H9 (cell line): ENCODE results near the gene SMIM13. TPM values are rescaled to one million over a fixed set of nuclear protein-coding genes. Genes with fewer than 3 reads are reported as not detected.

ENCODE experiments used
- DNase-seq: peaks from one replicate; pipeline ENCODE4 v3.0.0-alpha.2; 2017
- H2AFZ ChIP-seq: one replicate; pipeline ENCODE4 v1.6.1; 2013; ENCODE audit warnings: mild to moderate bottlenecking, low read length, control low read depth, moderate library complexity
- H2AK5ac ChIP-seq: 2 replicates; pipeline ENCODE4 v1.6.1; 2013; ENCODE audit warnings: low read length, control low read depth, mixed read lengths; ENCODE audit not compliant: insufficient read length
- H2BK120ac ChIP-seq: one replicate; pipeline ENCODE4 v1.6.1; 2013; ENCODE audit warnings: low read depth, mild to moderate bottlenecking, low read length, control low read depth, inconsistent platforms; ENCODE audit not compliant: poor library complexity, severe bottlenecking
- H2BK12ac ChIP-seq: 2 replicates; pipeline ENCODE4 v1.6.1; 2013; ENCODE audit warnings: low read length, control low read depth, mixed read lengths, low read depth; ENCODE audit not compliant: insufficient read length
- H2BK15ac ChIP-seq: 2 replicates; pipeline ENCODE4 v1.6.1; 2013; ENCODE audit warnings: low read depth, low read length, control low read depth
- H2BK20ac ChIP-seq: one replicate; pipeline ENCODE4 v1.6.1; 2013; ENCODE audit warnings: low read depth, mild to moderate bottlenecking, low read length, control low read depth, inconsistent platforms; ENCODE audit not compliant: poor library complexity, severe bottlenecking
- H2BK5ac ChIP-seq: 2 replicates; pipeline ENCODE4 v1.6.1; 2013; ENCODE audit warnings: low read length, control low read depth, mixed read lengths; ENCODE audit not compliant: insufficient read length
- H3K14ac ChIP-seq: 2 replicates; pipeline ENCODE4 v1.6.1; 2013; ENCODE audit warnings: low read length, control low read depth; ENCODE audit not compliant: insufficient read depth
- H3K18ac ChIP-seq: 2 replicates; pipeline ENCODE4 v1.6.1; 2013; ENCODE audit warnings: low read depth, mild to moderate bottlenecking, mixed read lengths, low read length, control low read depth; ENCODE audit not compliant: insufficient read length
- H3K23ac ChIP-seq: 2 replicates; pipeline ENCODE4 v1.6.1; 2013; ENCODE audit warnings: low read length, control low read depth, mixed read lengths, low read depth; ENCODE audit not compliant: insufficient read length
- H3K23me2 ChIP-seq: 2 replicates; pipeline ENCODE4 v1.6.1; 2013; ENCODE audit warnings: low read depth, mild to moderate bottlenecking, mixed read lengths, low read length, control low read depth; ENCODE audit not compliant: insufficient read length, poor library complexity, severe bottlenecking
- H3K27ac ChIP-seq: 2 replicates; pipeline ENCODE4 v1.5.1; 2013; ENCODE audit warnings: low read length, control low read depth, mixed read lengths, low read depth; ENCODE audit not compliant: insufficient read length
- H3K27me3 ChIP-seq: 2 replicates; pipeline ENCODE4 v1.6.1; 2013; ENCODE audit warnings: low read length, control low read depth, inconsistent platforms; ENCODE audit not compliant: insufficient read depth
- H3K4ac ChIP-seq: 2 replicates; pipeline ENCODE4 v1.6.1; 2013; ENCODE audit warnings: low read depth, mild to moderate bottlenecking, control low read depth, inconsistent platforms, low read length, moderate library complexity
- H3K4me1 ChIP-seq: 2 replicates; pipeline ENCODE4 v1.6.1; 2013; ENCODE audit warnings: low read length, control low read depth, inconsistent platforms; ENCODE audit not compliant: insufficient read depth
- H3K4me2 ChIP-seq: 2 replicates; pipeline ENCODE4 v1.6.1; 2013; ENCODE audit warnings: low read length, control low read depth, mixed read lengths; ENCODE audit not compliant: insufficient read length, insufficient read depth
- H3K56ac ChIP-seq: 2 replicates; pipeline ENCODE4 v1.6.1; 2013; ENCODE audit warnings: low read depth, mild to moderate bottlenecking, mixed read lengths, low read length, control low read depth; ENCODE audit not compliant: insufficient read length
- H3K79me1 ChIP-seq: 2 replicates; pipeline ENCODE4 v1.6.1; 2013; ENCODE audit warnings: low read depth, mild to moderate bottlenecking, moderate library complexity, low read length, control low read depth, inconsistent platforms; ENCODE audit not compliant: insufficient read depth, poor library complexity, severe bottlenecking
- H3K79me2 ChIP-seq: 2 replicates; pipeline ENCODE4 v1.6.1; 2013; ENCODE audit warnings: low read length, control low read depth, inconsistent platforms; ENCODE audit not compliant: insufficient read depth
- H3K9ac ChIP-seq: 2 replicates; pipeline ENCODE4 v1.6.1; 2013; ENCODE audit warnings: low read length, control low read depth, mixed read lengths; ENCODE audit not compliant: insufficient read length; ENCODE audit errors: extremely low read depth
- H3K9me3 ChIP-seq: one replicate; pipeline ENCODE4 v1.6.1; 2013; ENCODE audit warnings: low read depth, low read length, inconsistent platforms; ENCODE audit not compliant: control insufficient read depth
- H3T11ph ChIP-seq: one replicate; pipeline ENCODE4 v1.6.1; 2013; ENCODE audit warnings: mild to moderate bottlenecking, low read length, control low read depth, inconsistent platforms
- H4K20me1 ChIP-seq: one replicate; pipeline ENCODE4 v1.6.1; 2013; ENCODE audit not compliant: control insufficient read depth, insufficient read length, insufficient read depth
- H4K5ac ChIP-seq: 2 replicates; pipeline ENCODE4 v1.6.1; 2013; ENCODE audit warnings: low read depth, mild to moderate bottlenecking, mixed read lengths, low read length, control low read depth; ENCODE audit not compliant: insufficient read length
- H4K8ac ChIP-seq: replicated peaks from 2 replicates; pipeline ENCODE4 v1.6.1; 2013; ENCODE audit warnings: low read length, control low read depth, mixed read lengths, low read depth; ENCODE audit not compliant: insufficient read length
- H4K91ac ChIP-seq: 2 replicates; pipeline ENCODE4 v1.6.1; 2013; ENCODE audit warnings: low read depth, mild to moderate bottlenecking, moderate library complexity, mixed read lengths, low read length, control low read depth; ENCODE audit not compliant: insufficient read length
- H3K27ac Mint-ChIP-seq, 3 experiments: 2 replicates in 2 of 3; 3 replicates in 1 of 3; pipeline ENCODE4 v1.8.0; 2020 to 2021; ENCODE audit warnings: mixed read lengths in 3 of 3, mild to moderate bottlenecking in 1 of 3, moderate library complexity in 1 of 3
- H3K27me3 Mint-ChIP-seq: 2 replicates; pipeline ENCODE4 v1.8.0; 2021; ENCODE audit warnings: low read depth, mild to moderate bottlenecking, moderate library complexity, mixed read lengths
- H3K36me3 Mint-ChIP-seq, 3 experiments: 2 replicates in 2 of 3; 3 replicates in 1 of 3; pipeline ENCODE4 v1.8.0; 2020 to 2021; ENCODE audit warnings: low read depth in 3 of 3, mixed read lengths in 3 of 3; ENCODE audit not compliant: insufficient read depth in 1 of 3
- H3K4me1 Mint-ChIP-seq, 2 experiments: 2 replicates each; pipeline ENCODE4 v1.8.0; 2020; ENCODE audit warnings: mixed read lengths in 2 of 2
- H3K4me3 Mint-ChIP-seq, 2 experiments: 2 replicates in 1 of 2; 3 replicates in 1 of 2; pipeline ENCODE4 v1.8.0; 2020 to 2021; ENCODE audit warnings: mild to moderate bottlenecking in 2 of 2, mixed read lengths in 2 of 2, moderate library complexity in 1 of 2
- H3K9me3 Mint-ChIP-seq, 2 experiments: 2 replicates in 1 of 2; 3 replicates in 1 of 2; pipeline ENCODE4 v1.8.0; 2020; ENCODE audit warnings: mild to moderate bottlenecking in 2 of 2, mixed read lengths in 2 of 2, moderate library complexity in 1 of 2
- WGBS: extraction: QIAGEN DNeasy Blood & Tissue Kit; methylation state at CpG from one replicate; pipeline ENCODE4 v1.1.7; 2013; ENCODE audit warnings: missing lambda C conversion rate, low lambda C conversion rate, mixed read lengths; ENCODE audit not compliant: insufficient read length; ENCODE audit errors: extremely low coverage; 5-methylcytosine and 5-hydroxymethylcytosine counted together
- total RNA-seq: library from RNA; stranded (reverse); gene quantifications from 2 replicates; pipeline ENCODE4 v1.2.1, GENCODE V29; 2021
- TF ChIP-seq, protein P1 (sequence below): fragments of 200-600 bp; sonication (generic); conservative IDR thresholded peaks from 3 replicates; pipeline ENCODE4 v1.8.0; 2021; ENCODE audit warnings: antibody characterized with exemption, mild to moderate bottlenecking

SMIM13 gene
- total RNA-seq, 1 experiment from 2014 or later = 10.6 TPM

DNA sequence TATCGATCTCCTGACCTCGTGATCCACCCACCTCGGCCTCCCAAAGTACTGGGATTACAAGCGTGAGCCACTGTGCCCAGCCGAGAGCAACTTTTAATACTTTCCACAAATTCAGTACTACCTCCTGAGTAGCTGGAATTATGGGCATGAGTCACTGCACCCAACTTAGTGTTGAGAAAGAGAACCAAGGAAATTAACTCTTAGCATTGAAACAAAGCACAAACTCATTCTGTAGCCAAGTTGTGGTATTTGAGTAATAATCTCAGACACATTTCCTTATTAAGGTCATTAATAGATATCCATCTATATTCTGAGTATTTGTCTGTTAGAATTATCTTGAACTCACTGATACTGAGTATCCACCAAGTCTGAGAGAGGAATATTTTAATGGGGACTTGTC lies 35.2 kb upstream of the SMIM13 start:
- no peaks in the 10 kb centered on the region for H3K23me2 ChIP-seq
- WGBS = no CpG with 5 or more reads among the region's 5 CpGs
- no peak overlapping the region for H2BK5ac ChIP-seq
- H3K9me3 ChIP-seq = no peaks in the 10 kb centered on the region
- no peak overlapping the region for H3K18ac ChIP-seq
- no peak overlapping the region for H3T11ph ChIP-seq
- DNase-seq = no peak
- no peak overlapping the region for H2AK5ac ChIP-seq
- H3K9ac ChIP-seq = no peak overlapping the region
- H3K4me1 ChIP-seq = no peaks in the 10 kb centered on the region
- H2BK20ac ChIP-seq = no peak overlapping the region
- Mint-ChIP-seq H3K4me3 (no peak overlapping the region), H3K36me3 (no peaks in the 10 kb centered on the region), H3K27ac (no peak overlapping the region), H3K27me3 (no peaks in the 10 kb centered on the region; the same call in 1 of the 2 replicates), H3K4me1 (no peaks in the 10 kb centered on the region), H3K9me3 (no peaks in the 10 kb centered on the region)
- H3K14ac ChIP-seq = no peak overlapping the region
- H3K27ac ChIP-seq = no peak overlapping the region
- H2BK12ac ChIP-seq = no peak overlapping the region
- H3K79me2 ChIP-seq = no peaks in the 10 kb centered on the region
- H2BK120ac ChIP-seq = no peak overlapping the region
- no peak overlapping the region for H4K91ac ChIP-seq
- H3K27me3 ChIP-seq = no peaks in the 10 kb centered on the region
- H4K8ac ChIP-seq = no peak overlapping the region
- no peaks in the 10 kb centered on the region for H4K20me1 ChIP-seq
- no peak overlapping the region for H3K23ac ChIP-seq
- H3K56ac ChIP-seq = no peak overlapping the region
- H3K4ac ChIP-seq = no peak overlapping the region
- H3K4me2 ChIP-seq = no peak overlapping the region
- H2BK15ac ChIP-seq = no peak overlapping the region
- H4K5ac ChIP-seq = no peak overlapping the region
- TF ChIP-seq, protein P1, sequence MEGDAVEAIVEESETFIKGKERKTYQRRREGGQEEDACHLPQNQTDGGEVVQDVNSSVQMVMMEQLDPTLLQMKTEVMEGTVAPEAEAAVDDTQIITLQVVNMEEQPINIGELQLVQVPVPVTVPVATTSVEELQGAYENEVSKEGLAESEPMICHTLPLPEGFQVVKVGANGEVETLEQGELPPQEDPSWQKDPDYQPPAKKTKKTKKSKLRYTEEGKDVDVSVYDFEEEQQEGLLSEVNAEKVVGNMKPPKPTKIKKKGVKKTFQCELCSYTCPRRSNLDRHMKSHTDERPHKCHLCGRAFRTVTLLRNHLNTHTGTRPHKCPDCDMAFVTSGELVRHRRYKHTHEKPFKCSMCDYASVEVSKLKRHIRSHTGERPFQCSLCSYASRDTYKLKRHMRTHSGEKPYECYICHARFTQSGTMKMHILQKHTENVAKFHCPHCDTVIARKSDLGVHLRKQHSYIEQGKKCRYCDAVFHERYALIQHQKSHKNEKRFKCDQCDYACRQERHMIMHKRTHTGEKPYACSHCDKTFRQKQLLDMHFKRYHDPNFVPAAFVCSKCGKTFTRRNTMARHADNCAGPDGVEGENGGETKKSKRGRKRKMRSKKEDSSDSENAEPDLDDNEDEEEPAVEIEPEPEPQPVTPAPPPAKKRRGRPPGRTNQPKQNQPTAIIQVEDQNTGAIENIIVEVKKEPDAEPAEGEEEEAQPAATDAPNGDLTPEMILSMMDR = no peak
- no peaks in the 10 kb centered on the region for H3K79me1 ChIP-seq
- no peak overlapping the region for H2AFZ ChIP-seq
